T-helper 2 cell treated with Interferon-gamma antibody and Interleukin-4, amounts not matched to agents 5 μg/mL and 100 μg/mL, for 36 hours (primary cell): ENCODE data around the gene IL3.

Experiments used
- DNase-seq: peaks from one replicate; pipeline ENCODE4 v3.0.0; 2021; ENCODE audit warnings: low spot score
- H3K27ac Mint-ChIP-seq: one replicate; pipeline ENCODE4 v1.8.0; 2021; ENCODE audit warnings: mild to moderate bottlenecking, mixed read lengths
- H3K27me3 Mint-ChIP-seq: one replicate; pipeline ENCODE4 v1.8.0; 2021; ENCODE audit warnings: low read depth, mixed read lengths
- H3K36me3 Mint-ChIP-seq: one replicate; pipeline ENCODE4 v1.8.0; 2021; ENCODE audit warnings: low read depth, mixed read lengths
- H3K4me1 Mint-ChIP-seq: one replicate; pipeline ENCODE4 v1.8.0; 2021; ENCODE audit warnings: low read depth, mixed read lengths
- H3K4me3 Mint-ChIP-seq: one replicate; pipeline ENCODE4 v1.8.0; 2022; ENCODE audit warnings: mild to moderate bottlenecking, moderate library complexity, mixed read lengths
- H3K9me3 Mint-ChIP-seq: one replicate; pipeline ENCODE4 v1.8.0; 2021; ENCODE audit warnings: mixed read lengths

Gene IL3

DNA sequence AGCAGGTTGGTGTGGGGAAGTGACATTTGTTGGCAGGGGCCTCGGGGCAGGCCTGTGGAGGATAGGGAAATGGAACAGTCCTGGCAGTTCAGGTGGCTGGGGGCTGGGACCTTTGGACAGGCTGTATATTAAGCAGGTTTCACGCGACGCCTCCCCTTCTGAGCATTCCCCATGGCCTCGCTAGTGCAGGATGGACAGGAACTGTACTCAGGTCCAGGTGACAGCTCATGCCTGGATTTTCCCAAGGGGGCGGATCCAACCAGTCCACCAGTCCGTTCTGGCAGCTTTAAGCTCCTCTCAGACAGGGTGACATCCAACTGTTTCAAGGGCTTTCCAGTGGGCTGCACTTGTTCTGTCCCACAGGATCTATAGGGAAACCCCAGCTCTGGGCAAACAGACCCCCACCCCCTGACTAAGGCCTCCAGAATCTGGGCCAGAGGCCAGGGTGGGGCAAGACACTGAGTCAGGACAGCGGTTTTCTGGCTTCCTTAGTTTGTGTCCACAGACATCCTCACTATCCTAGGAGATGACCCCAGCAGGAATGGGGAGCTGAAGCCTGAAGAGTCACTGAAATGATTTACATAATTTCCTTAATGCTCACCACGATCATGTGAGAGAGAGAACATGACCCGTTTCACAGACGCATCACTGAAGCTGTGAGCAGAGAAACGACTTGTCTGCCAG is 34.1 kb downstream of the IL3 start:
- Mint-ChIP-seq H3K4me1 (peaks cover 53% of the 10 kb centered on the region), H3K27ac (peak overlapping the region; percentile 22), H3K9me3 (peaks cover 19% of the 10 kb centered on the region), H3K27me3 (no peaks in the 10 kb centered on the region), H3K4me3 (no peak overlapping the region), H3K36me3 (peaks cover 18% of the 10 kb centered on the region)
- no peak for DNase-seq

DNA sequence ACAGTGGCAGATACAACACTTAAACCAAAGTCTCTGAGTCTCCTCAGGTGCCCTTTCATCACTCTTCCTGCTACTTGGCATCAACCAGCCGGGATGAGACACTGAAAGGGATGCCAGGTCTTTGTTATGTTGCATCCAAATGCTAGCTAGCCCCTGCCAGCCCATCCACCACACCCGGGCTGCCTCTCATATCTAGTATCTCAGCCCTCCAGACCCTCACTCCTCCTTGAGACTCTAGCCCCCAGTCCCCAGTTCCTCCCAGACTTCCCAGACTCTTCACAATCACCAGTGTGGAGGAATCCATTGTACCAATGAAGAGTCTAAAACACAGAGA is 34.6 kb downstream of the IL3 start:
- Mint-ChIP-seq H3K4me1 (peaks cover 56% of the 10 kb centered on the region), H3K27me3 (no peaks in the 10 kb centered on the region), H3K9me3 (peaks cover 14% of the 10 kb centered on the region), H3K4me3 (no peak overlapping the region), H3K27ac (no peak overlapping the region), H3K36me3 (peaks cover 16% of the 10 kb centered on the region)
- no peak for DNase-seq

DNA sequence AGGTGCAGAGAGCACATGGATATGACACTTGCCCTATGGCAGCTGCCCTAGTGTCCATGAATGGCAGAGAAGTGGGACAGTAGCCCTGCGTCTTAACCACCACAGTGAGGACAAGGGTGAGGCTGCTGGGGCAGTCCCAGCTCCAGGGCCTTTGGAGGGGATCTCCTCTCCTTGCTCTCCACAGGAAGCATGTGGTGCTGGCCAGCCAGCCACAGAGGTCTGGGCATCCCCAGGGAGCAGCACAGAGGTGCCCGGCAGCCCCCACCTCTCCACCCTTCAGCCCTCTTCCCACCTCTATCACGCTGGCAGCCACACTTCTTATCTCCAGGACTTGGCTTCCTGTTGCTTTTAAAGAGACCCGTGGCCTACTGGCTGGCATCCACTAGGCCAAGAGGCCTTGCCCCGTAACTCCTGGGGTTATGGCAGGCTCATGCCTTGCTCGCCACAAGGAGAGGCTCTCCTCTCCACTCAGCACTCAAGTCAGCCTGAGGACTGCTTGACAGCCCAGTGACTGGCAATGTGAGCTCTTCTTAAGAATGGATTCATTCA is 35.0 kb downstream of the IL3 start:
- Mint-ChIP-seq H3K27ac (no peak overlapping the region), H3K4me1 (peaks cover 55% of the 10 kb centered on the region), H3K36me3 (peaks cover 14% of the 10 kb centered on the region), H3K9me3 (peaks cover 9% of the 10 kb centered on the region), H3K27me3 (no peaks in the 10 kb centered on the region), H3K4me3 (no peak overlapping the region)
- no peak for DNase-seq

DNA sequence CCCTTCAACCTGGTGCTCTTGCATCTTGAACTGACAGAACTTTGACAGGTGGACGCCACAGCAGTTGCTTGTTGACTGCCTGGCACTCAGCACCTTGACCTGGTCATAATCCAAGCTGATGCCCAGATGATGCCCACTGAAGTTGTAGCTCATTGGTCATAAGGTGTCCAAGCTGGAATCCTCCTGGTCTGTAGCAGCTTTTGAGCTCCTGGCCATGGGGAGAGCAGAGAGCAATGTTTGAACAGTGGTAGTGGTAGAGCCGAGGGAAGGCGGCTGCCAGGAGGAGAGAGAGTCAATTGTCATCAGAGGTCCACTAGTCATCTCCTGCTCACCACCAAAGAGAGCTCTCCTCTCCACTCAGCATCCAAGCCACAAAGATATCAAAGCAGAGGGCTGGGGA is 36.4 kb downstream of the IL3 start:
- peaks cover 14% of the 10 kb centered on the region for H3K36me3 Mint-ChIP-seq
- H3K9me3 Mint-ChIP-seq = no peaks in the 10 kb centered on the region
- DNase-seq = no peak
- no peaks in the 10 kb centered on the region for H3K27me3 Mint-ChIP-seq
- H3K4me3 Mint-ChIP-seq = no peak overlapping the region
- H3K27ac Mint-ChIP-seq = peak overlapping the region; percentile 46
- H3K4me1 Mint-ChIP-seq = peaks cover 63% of the 10 kb centered on the region

DNA sequence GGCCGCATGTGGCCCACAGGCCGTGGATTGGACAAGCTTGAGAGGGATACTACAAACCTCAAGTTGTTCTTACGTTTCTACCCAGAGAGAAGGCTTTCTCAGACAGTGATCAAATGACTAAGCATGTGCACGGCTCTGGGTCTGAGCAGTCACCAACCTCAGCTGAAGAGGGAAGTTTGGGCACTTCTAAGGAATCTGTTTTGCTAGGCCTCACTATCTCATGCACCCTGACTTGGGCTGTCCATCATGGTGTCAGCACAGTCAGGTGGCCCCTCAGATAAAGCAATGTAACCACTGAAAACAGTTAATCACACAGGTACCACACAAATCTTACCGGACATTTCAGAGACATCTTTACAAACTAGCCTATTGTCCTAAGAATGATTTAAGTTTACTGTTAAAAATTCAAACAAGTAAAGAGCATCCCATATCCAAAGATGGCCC is 37.7 kb downstream of the IL3 start:
- peak; percentile 69 for DNase-seq
- peaks cover 74% of the 10 kb centered on the region for H3K4me1 Mint-ChIP-seq
- H3K36me3 Mint-ChIP-seq = peaks cover 16% of the 10 kb centered on the region
- no peak overlapping the region for H3K4me3 Mint-ChIP-seq
- no peaks in the 10 kb centered on the region for H3K9me3 Mint-ChIP-seq
- H3K27me3 Mint-ChIP-seq = no peaks in the 10 kb centered on the region
- peak overlapping the region; percentile 50 for H3K27ac Mint-ChIP-seq

DNA sequence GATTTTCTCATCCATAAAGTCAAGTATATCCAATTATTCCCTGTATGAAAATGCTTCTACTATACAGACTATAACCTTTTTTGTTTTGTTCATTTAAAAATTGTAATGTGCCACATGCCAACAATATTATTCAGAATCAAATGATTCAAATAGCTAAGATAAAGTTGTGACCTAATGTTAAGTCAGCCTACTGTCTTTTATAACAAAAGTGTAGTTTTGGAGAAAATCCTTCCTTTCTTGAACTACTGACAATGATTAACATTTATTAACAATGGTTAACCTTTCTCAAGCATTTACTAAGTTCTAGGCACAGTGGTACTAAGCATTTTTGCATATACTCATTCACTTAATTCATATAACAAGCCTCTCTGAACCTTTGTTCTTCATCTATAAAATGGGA is 38.2 kb downstream of the IL3 start:
- Mint-ChIP-seq H3K36me3 (peaks cover 16% of the 10 kb centered on the region), H3K4me1 (peaks cover 75% of the 10 kb centered on the region), H3K27ac (peak overlapping the region; percentile 71), H3K4me3 (peak overlapping the region; percentile 56), H3K27me3 (no peaks in the 10 kb centered on the region), H3K9me3 (no peaks in the 10 kb centered on the region)
- no peak for DNase-seq

DNA sequence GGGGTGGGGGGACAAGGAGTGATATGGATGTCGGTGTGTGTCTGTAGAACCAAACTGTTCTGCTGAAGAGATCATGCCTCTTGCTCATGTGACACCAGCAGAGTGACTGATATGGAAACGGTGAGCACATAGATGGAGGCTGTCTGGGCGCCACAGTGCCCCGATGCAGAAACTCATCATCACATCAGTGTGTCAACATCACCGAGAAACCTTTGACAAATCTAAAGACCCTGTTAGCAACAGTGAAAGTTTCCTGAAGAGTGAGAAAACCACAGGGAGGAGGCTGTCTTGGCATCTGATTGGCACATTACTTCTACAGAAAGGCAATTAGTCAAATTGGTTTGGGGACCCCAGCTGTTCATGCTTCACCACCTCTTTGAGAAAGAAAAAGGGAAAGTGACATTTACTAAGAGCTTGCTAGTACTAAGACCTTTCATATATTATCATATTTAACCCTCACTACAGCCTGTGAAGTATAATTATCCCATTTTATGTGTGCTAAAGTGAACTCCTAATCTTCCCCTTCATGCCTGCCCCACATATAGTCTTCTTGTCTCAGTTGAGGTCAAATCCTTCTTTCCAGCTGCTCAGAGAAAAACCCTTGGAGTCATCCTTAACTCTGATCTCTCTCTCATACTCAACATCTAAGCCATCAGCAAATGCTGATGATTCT is 38.8 kb downstream of the IL3 start:
- Mint-ChIP-seq H3K4me1 (peaks cover 75% of the 10 kb centered on the region), H3K36me3 (peaks cover 16% of the 10 kb centered on the region), H3K4me3 (peak overlapping the region; percentile 56), H3K9me3 (no peaks in the 10 kb centered on the region), H3K27me3 (no peaks in the 10 kb centered on the region), H3K27ac (peak overlapping the region; percentile 71)
- DNase-seq = peak; percentile 89

DNA sequence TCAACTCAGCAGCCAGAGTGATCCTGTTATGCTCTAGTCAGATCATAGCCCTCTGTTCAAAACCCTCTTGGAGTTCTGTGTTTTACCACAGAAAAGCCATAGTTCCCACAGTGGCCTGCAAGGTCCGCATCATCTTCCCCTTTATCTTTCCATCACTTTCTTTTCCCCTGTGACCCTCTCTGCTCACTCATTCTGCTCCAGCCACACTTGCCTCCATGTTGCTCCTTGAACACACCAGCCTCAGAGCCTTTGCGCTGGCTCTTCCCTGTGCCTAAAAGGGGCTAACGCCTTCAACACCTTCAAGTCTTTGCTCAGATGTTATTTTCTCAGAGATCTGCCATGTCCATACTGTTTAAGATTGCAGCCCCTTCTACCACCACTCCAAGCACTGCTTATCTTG is 39.5 kb downstream of the IL3 start:
- H3K27me3 Mint-ChIP-seq = no peaks in the 10 kb centered on the region
- H3K4me1 Mint-ChIP-seq = peaks cover 80% of the 10 kb centered on the region
- peaks cover 20% of the 10 kb centered on the region for H3K36me3 Mint-ChIP-seq
- peak; percentile 54 for DNase-seq
- peak overlapping the region; percentile 44 for H3K4me3 Mint-ChIP-seq
- H3K27ac Mint-ChIP-seq = peak overlapping the region; percentile 71
- no peaks in the 10 kb centered on the region for H3K9me3 Mint-ChIP-seq

DNA sequence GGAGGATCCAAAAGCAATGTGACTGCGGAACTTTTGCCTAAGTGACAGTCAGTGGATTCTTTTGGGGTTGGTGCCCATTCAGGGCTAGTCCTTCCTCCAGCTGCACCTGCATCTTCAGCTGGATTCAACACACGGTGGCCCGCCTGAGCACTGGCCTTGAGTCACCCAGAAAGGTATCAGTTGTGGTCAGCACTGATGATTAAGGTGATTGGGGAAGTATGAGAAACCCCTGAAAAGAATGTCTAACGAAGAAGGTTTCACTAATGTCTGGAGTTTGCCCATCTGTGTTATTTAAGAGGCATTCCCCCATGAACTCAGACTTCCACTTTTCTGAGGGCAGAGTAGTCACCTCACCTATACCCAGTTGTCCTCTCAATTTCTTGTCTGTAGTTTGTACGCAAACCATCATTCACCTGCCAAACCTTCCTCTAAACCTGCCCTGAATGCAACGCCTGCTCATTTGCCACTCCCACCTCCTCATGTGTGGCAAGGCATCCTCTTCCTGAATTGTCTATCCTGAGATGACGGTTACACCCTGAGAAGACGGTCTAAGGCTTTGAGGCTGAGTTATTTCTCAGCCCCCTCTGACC is 40.3 kb downstream of the IL3 start:
- Mint-ChIP-seq H3K27me3 (no peaks in the 10 kb centered on the region), H3K9me3 (no peaks in the 10 kb centered on the region), H3K4me1 (peaks cover 79% of the 10 kb centered on the region), H3K27ac (peak overlapping the region; percentile 83), H3K4me3 (peak overlapping the region; percentile 52), H3K36me3 (peaks cover 21% of the 10 kb centered on the region)
- DNase-seq = peak; percentile 58

DNA sequence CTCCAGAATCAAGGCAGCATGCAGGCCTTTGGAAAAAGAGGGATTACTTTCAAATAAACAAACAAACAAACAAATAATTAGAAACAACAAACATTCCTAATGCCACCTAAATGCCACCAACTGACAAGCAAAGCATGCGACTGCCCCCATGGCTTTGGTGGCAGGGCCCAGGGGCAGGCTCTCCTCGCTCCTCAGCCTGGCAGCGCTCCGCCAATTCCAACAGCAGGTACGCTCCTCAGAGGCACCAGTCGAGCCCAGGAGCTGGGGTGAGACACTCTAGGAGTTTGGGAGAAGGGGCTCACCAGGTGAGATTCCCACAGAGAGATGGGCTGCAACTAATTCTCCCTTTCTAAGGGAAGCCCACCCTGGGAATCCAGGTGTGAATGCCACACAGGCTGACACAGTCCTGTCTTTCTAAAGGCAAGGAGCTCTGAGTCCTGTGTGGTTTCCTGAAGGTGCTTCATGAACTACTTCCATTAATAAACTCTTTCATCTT is 41.0 kb downstream of the IL3 start:
- Mint-ChIP-seq H3K27ac (peak overlapping the region; percentile 83), H3K4me3 (peak overlapping the region; percentile 52), H3K9me3 (no peaks in the 10 kb centered on the region), H3K27me3 (no peaks in the 10 kb centered on the region), H3K4me1 (peaks cover 78% of the 10 kb centered on the region), H3K36me3 (peaks cover 25% of the 10 kb centered on the region)
- DNase-seq = no peak

DNA sequence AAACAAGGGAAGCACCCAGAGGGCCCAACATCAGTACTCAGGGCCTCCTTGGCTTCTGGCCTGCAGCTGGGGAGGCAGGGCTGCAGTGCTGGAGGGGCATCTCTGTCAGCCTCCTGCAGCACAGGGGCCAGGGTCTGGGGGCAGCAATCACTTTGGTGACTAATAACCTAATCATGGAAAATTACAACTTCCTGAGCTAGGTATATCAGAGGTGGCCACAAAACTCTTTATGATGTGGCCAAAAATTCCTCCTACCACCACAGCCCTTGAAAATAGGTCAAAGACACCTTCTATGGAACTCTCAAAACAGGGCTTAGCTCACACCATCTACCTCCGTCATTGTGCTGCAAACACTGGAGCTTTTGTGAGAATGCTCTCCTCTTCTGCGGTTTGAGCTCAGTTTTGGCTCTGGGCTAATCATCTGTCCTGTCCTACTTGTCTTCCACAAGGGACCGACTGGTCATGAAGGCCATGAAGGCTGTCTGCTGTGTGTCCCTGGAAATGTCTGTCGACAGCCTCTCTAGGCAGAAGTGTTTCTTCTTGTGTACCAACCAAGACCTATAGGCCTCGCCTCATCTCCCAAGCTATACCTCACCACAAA is 41.7 kb downstream of the IL3 start:
- Mint-ChIP-seq H3K27me3 (no peaks in the 10 kb centered on the region), H3K36me3 (peaks cover 22% of the 10 kb centered on the region), H3K4me1 (peaks cover 76% of the 10 kb centered on the region), H3K9me3 (no peaks in the 10 kb centered on the region), H3K4me3 (peak overlapping the region; percentile 58), H3K27ac (peak overlapping the region; percentile 91)
- DNase-seq = peak; percentile 74

DNA sequence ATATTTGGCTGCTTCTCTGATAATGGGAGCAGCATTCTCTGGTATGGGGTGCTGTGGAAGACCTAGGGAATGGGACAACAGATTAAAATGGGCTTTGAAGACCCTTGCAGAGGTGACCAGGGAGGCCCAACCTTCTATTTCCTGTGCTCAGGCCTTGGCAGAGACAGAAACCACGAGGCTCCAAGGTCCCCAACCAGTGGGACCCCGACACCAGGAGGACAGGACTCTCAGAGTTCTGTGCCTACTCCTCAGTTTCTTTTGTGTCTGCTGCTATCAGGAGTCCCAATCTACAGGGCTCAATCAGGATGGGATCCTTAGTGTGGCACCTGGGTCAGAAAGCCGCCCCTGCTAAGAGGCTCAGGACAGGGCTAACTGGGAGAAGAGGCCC is 42.5 kb downstream of the IL3 start:
- DNase-seq = no peak
- Mint-ChIP-seq H3K36me3 (peaks cover 25% of the 10 kb centered on the region), H3K27ac (peak overlapping the region; percentile 91), H3K9me3 (peaks cover 5% of the 10 kb centered on the region), H3K4me3 (peak overlapping the region; percentile 58), H3K4me1 (peaks cover 77% of the 10 kb centered on the region), H3K27me3 (no peaks in the 10 kb centered on the region)

DNA sequence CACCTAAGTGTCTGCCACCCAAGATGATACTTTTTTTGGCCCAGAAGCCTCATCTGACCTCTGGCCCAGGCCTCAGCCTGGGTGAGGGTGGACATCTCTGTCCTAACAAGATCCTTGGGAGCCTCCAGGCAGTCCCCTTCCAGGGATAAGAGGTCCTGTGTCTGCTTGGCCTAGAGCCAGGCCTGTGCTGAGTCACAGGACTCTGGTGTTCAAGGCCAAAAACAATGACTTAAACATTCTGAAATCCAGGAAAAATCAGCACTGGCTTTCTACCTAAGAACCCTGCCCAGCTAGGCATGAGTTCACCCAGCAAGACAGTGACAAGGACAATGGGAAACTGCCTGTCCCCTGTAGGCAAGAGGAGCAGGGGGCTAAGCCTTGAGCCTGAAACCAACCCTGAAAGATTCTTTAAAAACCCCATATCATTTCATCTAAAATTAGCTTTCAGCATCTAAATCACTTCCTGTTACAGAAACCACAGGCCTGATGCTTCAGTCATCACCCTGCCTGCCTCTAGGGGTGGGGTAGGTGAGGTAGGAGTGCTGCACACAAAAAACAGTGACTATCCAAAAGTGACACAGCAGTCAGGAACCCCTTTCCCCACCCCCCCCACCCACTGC is 43.0 kb downstream of the IL3 start:
- Mint-ChIP-seq H3K27ac (peak overlapping the region; percentile 91), H3K4me1 (peaks cover 75% of the 10 kb centered on the region), H3K36me3 (peaks cover 23% of the 10 kb centered on the region), H3K4me3 (peak overlapping the region; percentile 58), H3K27me3 (no peaks in the 10 kb centered on the region), H3K9me3 (peaks cover 7% of the 10 kb centered on the region)
- peak; percentile 80 for DNase-seq
